Tibial nerve (tissue), 4 donors: ENCODE results near the gene CHST10.

Experiments
- CTCF ChIP-seq, 5 experiments: fragments of 200-600 bp in 3 of 5; fragments of 450-650 bp in 2 of 5; sonication (generic) in 3 of 5; IDR thresholded peaks; one replicate each; pipeline ENCODE4 v1.5.1; 2016 to 2019; ENCODE audit warnings: antibody characterized with exemption in 5 of 5, mild to moderate bottlenecking in 3 of 5, moderate library complexity in 2 of 5
- EP300 ChIP-seq, 2 donors: sonication (generic); formaldehyde crosslinking; IDR thresholded peaks; one replicate each; pipeline ENCODE4 v1.6.1; 2017; ENCODE audit warnings: antibody characterized with exemption in 2 of 2, mild to moderate bottlenecking in 1 of 2
- POLR2A ChIP-seq, 2 donors: fragments of 450-650 bp; IDR thresholded peaks; one replicate each; pipeline ENCODE4 v1.6.1; 2017; ENCODE audit warnings: antibody characterized with exemption in 2 of 2, mild to moderate bottlenecking in 2 of 2, moderate library complexity in 2 of 2

- no peak for TF ChIP-seq CTCF (IDR thresholded peaks at IDR 0.05)
- no peak for TF ChIP-seq POLR2A (IDR thresholded peaks at IDR 0.05)
- no peak for TF ChIP-seq EP300 (IDR thresholded peaks at IDR 0.05)
Observed at GRCh38 chr2:100404411-100404810, 13.1 kb downstream of the CHST10 start.
